Nephron (organoid): ENCODE results near the gene USH2A.

ENCODE experiments used
- H3K27ac Mint-ChIP-seq, 3 experiments: 2 replicates each; pipeline ENCODE4 v1.8.0; 2020; ENCODE audit warnings: mixed read lengths in 3 of 3, mild to moderate bottlenecking in 2 of 3, moderate library complexity in 1 of 3
- H3K27me3 Mint-ChIP-seq: 2 replicates; pipeline ENCODE4 v1.8.0; 2021; ENCODE audit warnings: low read depth, mild to moderate bottlenecking, moderate library complexity, mixed read lengths
- H3K36me3 Mint-ChIP-seq: 2 replicates; pipeline ENCODE4 v1.8.0; 2020; ENCODE audit warnings: low read depth, mixed read lengths
- H3K4me1 Mint-ChIP-seq: 2 replicates; pipeline ENCODE4 v1.8.0; 2020; ENCODE audit warnings: mixed read lengths
- H3K4me3 Mint-ChIP-seq, 3 experiments: 2 replicates each; pipeline ENCODE4 v1.8.0; 2020; ENCODE audit warnings: mild to moderate bottlenecking in 3 of 3, mixed read lengths in 3 of 3, moderate library complexity in 2 of 3
- H3K9me3 Mint-ChIP-seq: 2 replicates; pipeline ENCODE4 v1.8.0; 2020; ENCODE audit warnings: mixed read lengths
- TF ChIP-seq, protein P1 (sequence below), 3 experiments: fragments of 200-600 bp; sonication (generic); IDR thresholded peaks; one replicate each; pipeline ENCODE4 v1.5.0; 2021; ENCODE audit warnings: antibody characterized with exemption in 3 of 3; ENCODE audit not compliant: unreplicated experiment in 3 of 3

Gene USH2A, protein sequence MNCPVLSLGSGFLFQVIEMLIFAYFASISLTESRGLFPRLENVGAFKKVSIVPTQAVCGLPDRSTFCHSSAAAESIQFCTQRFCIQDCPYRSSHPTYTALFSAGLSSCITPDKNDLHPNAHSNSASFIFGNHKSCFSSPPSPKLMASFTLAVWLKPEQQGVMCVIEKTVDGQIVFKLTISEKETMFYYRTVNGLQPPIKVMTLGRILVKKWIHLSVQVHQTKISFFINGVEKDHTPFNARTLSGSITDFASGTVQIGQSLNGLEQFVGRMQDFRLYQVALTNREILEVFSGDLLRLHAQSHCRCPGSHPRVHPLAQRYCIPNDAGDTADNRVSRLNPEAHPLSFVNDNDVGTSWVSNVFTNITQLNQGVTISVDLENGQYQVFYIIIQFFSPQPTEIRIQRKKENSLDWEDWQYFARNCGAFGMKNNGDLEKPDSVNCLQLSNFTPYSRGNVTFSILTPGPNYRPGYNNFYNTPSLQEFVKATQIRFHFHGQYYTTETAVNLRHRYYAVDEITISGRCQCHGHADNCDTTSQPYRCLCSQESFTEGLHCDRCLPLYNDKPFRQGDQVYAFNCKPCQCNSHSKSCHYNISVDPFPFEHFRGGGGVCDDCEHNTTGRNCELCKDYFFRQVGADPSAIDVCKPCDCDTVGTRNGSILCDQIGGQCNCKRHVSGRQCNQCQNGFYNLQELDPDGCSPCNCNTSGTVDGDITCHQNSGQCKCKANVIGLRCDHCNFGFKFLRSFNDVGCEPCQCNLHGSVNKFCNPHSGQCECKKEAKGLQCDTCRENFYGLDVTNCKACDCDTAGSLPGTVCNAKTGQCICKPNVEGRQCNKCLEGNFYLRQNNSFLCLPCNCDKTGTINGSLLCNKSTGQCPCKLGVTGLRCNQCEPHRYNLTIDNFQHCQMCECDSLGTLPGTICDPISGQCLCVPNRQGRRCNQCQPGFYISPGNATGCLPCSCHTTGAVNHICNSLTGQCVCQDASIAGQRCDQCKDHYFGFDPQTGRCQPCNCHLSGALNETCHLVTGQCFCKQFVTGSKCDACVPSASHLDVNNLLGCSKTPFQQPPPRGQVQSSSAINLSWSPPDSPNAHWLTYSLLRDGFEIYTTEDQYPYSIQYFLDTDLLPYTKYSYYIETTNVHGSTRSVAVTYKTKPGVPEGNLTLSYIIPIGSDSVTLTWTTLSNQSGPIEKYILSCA (N-terminal part only)

DNA sequence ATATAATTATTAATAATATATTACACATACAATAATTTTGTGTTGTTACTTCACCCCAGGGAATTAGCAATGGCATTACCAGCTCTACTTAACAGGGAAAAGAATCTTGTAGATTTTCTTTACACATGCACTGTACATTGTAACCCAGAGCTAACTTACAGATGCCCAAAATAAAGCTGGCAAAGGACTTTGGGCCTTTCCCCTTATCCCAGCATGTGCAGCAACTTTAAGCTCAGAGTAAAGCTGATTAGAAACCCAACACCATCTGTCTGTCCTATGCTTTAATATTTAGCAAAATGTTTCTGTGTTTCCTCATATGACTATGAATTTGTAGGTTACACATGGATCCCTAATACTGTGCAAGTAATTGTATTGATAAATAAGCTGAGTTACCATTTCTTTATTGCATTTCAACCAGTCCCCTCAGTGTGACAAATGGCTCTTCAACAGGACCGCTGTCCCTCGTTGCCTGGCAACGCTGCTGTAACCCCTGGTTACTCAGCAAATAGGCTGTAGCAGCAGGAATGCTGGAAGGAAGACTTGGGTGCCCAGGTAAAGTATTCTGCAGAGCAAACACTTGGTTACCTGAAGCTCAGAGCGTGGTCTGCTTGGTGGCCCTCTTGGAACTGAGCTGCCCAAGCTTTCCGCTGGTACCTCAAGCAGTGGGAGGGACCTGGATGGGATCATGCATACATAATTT lies at the start of gene USH2A:
Gene USH2A (minus strand): TSS at position 628 of the 700 bp plus-strand sequence. CDS start 1,112 bp downstream, outside the sequence.
- H3K4me1 Mint-ChIP-seq: no peaks in the 10 kb centered on the region
- no peaks in the 10 kb centered on the region for H3K9me3 Mint-ChIP-seq
- TF ChIP-seq, protein P1, sequence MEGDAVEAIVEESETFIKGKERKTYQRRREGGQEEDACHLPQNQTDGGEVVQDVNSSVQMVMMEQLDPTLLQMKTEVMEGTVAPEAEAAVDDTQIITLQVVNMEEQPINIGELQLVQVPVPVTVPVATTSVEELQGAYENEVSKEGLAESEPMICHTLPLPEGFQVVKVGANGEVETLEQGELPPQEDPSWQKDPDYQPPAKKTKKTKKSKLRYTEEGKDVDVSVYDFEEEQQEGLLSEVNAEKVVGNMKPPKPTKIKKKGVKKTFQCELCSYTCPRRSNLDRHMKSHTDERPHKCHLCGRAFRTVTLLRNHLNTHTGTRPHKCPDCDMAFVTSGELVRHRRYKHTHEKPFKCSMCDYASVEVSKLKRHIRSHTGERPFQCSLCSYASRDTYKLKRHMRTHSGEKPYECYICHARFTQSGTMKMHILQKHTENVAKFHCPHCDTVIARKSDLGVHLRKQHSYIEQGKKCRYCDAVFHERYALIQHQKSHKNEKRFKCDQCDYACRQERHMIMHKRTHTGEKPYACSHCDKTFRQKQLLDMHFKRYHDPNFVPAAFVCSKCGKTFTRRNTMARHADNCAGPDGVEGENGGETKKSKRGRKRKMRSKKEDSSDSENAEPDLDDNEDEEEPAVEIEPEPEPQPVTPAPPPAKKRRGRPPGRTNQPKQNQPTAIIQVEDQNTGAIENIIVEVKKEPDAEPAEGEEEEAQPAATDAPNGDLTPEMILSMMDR (IDR thresholded peaks at IDR 0.05; ENCODE audit: unreplicated experiment in 3 of 3): no peak
- no peaks in the 10 kb centered on the region for H3K27me3 Mint-ChIP-seq
- no peak within 1 kb of the TSS for H3K4me3 Mint-ChIP-seq
- H3K36me3 Mint-ChIP-seq: no peaks in the 10 kb centered on the region
- no peak within 1 kb of the TSS for H3K27ac Mint-ChIP-seq

DNA sequence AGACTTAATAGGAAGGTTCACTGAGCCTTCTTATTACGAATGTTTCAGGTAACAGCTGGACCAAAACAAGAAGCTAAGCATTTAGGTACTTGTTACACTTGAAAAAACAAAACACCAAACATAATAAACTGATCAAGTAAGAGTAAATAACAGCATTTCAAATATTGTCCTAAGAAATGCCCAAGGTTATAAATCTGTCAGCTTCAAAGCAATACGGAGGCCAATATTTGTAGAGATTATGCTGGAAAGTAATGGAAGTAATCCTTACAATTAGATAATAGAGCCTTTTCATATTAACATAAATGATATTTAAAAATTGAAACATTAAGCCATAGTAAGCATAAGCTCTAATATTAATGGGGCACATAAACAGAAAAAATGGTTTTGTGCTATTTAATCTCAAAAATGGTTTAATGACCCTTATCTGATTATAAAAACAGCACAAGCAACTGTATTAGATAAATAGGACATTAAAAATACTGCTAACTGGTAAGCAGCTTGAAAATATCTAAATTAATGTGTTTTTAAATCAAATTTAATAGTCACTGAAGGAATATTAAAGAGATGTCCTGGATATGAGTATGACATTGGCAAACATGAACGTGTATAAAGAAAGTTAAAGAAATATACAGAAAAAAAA lies 43.0 kb upstream of the USH2A start:
- H3K4me1 Mint-ChIP-seq: no peaks in the 10 kb centered on the region
- H3K4me3 Mint-ChIP-seq: no peak overlapping the region
- TF ChIP-seq, protein P1 (IDR thresholded peaks at IDR 0.05; ENCODE audit: unreplicated experiment in 3 of 3): no peak
- H3K36me3 Mint-ChIP-seq: no peaks in the 10 kb centered on the region
- H3K9me3 Mint-ChIP-seq: no peaks in the 10 kb centered on the region
- H3K27me3 Mint-ChIP-seq: no peaks in the 10 kb centered on the region
- H3K27ac Mint-ChIP-seq: no peak overlapping the region

DNA sequence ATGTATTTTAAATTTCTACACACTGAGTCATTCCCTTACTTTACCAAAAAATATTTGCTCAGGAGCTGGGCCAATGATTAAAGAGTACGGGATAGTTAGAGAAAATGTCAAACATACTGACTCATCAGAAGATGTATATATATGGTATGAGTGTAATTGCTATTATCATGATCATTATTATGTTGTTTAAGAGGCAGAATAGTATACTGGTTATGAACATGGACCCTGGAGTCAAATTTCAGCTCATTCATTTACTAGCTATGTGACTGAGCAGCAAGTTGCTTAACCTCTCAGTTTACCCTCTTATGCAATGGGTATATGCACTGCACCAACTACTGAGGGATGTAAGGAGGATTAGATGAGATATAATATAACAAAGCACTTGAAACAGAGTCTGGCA lies 41.2 kb upstream of the USH2A start:
- Mint-ChIP-seq H3K27ac (no peak overlapping the region), H3K4me1 (no peaks in the 10 kb centered on the region), H3K36me3 (no peaks in the 10 kb centered on the region), H3K4me3 (no peak overlapping the region), H3K27me3 (no peaks in the 10 kb centered on the region), H3K9me3 (no peaks in the 10 kb centered on the region)
- TF ChIP-seq, protein P1 (IDR thresholded peaks at IDR 0.05; ENCODE audit: unreplicated experiment in 3 of 3): no peak

DNA sequence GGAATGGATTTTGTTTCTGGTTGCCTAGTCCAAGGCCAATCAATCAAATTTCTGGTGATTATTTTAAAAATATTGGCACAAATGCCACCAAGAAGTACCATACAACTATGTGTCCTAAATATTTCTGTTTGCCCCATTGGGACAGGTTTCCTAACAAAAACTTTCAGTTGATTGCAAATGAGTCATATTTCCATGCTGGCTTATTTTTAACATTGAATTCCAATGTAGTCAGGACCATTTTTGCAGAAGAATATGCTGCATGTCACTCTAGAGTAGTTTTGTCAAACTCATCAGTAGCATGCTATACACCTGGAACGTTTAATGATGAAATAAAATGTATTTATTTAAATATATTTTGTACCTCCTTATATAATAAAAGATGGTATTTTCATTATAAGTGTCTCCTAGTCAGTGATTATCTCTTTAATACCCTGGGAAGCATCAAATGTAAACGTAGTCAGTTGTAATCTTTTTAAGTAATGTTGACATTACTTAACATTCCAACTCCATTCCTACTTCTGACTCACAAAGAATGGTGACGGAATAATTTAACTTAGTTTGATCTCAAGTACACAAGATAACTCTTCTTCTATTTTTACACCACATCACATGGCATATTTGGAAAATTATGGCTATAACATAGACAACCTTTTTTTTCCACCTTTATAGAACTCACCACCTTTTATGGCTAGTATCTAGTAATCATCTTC lies 39.0 kb upstream of the USH2A start:
- TF ChIP-seq, protein P1 (IDR thresholded peaks at IDR 0.05; ENCODE audit: unreplicated experiment in 3 of 3): no peak
- Mint-ChIP-seq H3K27me3 (no peaks in the 10 kb centered on the region), H3K4me1 (no peaks in the 10 kb centered on the region), H3K9me3 (no peaks in the 10 kb centered on the region), H3K36me3 (no peaks in the 10 kb centered on the region), H3K27ac (no peak overlapping the region), H3K4me3 (no peak overlapping the region)

DNA sequence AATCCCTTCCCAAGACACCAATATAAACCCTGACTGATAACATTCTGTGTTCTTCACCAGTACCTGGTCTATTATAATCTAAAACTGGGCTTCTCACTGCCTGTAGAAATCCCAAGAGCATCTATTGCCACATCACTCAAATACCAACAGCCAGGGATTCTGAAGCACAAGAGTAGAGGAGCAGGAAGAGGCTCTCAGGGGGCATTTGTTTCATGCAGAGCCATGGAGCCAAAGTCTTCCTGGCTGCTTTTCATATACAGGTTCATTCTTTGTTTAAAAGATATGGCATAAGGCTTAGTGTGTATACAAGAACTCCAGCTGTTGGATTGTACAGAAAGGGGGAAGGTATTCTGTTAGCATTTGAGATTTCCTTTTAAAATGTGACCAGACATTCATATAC lies 38.2 kb upstream of the USH2A start:
- no peak overlapping the region for H3K4me3 Mint-ChIP-seq
- H3K27me3 Mint-ChIP-seq: no peaks in the 10 kb centered on the region
- H3K9me3 Mint-ChIP-seq: no peaks in the 10 kb centered on the region
- no peaks in the 10 kb centered on the region for H3K36me3 Mint-ChIP-seq
- H3K27ac Mint-ChIP-seq: no peak overlapping the region
- no peaks in the 10 kb centered on the region for H3K4me1 Mint-ChIP-seq
- TF ChIP-seq, protein P1 (IDR thresholded peaks at IDR 0.05; ENCODE audit: unreplicated experiment in 3 of 3): no peak
